ENCODE results near the gene ITPR1.

The ITPR1 gene

DNA sequence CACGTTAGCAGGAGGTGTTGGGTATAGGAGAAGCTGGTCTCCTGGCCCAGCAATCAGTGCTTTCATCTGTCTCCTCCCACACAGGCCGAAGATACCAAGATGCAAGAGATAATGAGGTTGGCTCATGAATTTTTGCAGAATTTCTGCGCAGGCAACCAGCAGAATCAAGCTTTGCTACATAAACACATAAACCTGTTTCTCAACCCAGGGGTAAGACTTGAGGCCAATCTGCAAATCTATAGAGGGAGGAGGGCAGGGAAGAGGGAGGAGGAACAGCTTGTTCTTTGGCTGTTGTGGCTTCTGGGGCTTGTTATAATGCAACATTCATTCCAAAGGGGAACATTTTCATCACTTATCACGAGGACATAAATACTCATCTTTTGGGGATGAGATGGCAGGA, 195.3 kb downstream of the ITPR1 start:
- no peak for TF ChIP-seq SPI1 (IDR thresholded peaks at IDR 0.05; ENCODE audit: borderline replicate concordance, low read depth)
- TF ChIP-seq CTCF (IDR thresholded peaks at IDR 0.05; ENCODE audit: insufficient read depth, low read length) = no peak
- no peak for TF ChIP-seq GABPA (IDR thresholded peaks at IDR 0.05; ENCODE audit: low read depth)
- no peak for TF ChIP-seq POLR2AphosphoS5 (IDR thresholded peaks at IDR 0.05; ENCODE audit: low read depth)
- TF ChIP-seq, protein P1, sequence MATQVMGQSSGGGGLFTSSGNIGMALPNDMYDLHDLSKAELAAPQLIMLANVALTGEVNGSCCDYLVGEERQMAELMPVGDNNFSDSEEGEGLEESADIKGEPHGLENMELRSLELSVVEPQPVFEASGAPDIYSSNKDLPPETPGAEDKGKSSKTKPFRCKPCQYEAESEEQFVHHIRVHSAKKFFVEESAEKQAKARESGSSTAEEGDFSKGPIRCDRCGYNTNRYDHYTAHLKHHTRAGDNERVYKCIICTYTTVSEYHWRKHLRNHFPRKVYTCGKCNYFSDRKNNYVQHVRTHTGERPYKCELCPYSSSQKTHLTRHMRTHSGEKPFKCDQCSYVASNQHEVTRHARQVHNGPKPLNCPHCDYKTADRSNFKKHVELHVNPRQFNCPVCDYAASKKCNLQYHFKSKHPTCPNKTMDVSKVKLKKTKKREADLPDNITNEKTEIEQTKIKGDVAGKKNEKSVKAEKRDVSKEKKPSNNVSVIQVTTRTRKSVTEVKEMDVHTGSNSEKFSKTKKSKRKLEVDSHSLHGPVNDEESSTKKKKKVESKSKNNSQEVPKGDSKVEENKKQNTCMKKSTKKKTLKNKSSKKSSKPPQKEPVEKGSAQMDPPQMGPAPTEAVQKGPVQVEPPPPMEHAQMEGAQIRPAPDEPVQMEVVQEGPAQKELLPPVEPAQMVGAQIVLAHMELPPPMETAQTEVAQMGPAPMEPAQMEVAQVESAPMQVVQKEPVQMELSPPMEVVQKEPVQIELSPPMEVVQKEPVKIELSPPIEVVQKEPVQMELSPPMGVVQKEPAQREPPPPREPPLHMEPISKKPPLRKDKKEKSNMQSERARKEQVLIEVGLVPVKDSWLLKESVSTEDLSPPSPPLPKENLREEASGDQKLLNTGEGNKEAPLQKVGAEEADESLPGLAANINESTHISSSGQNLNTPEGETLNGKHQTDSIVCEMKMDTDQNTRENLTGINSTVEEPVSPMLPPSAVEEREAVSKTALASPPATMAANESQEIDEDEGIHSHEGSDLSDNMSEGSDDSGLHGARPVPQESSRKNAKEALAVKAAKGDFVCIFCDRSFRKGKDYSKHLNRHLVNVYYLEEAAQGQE (IDR thresholded peaks at IDR 0.05; ENCODE audit: insufficient replicate concordance, low read depth) = no peak

GRCh38 chr3:4689021-4689420, 195.9 kb downstream of the ITPR1 start:
- Histone ChIP-seq H3K27me3 (ENCODE audit: insufficient read depth, poor library complexity, severe bottlenecking) (no peaks in the 10 kb centered on the region), H3K27ac (replicated peaks) (no peak overlapping the region), H3K4me3 (replicated peaks; ENCODE audit: insufficient read depth, low read length) (no peak overlapping the region)
- TF ChIP-seq CTCF (IDR thresholded peaks at IDR 0.05; ENCODE audit: insufficient read depth, low read length) (no peak), GABPA (IDR thresholded peaks at IDR 0.05; ENCODE audit: low read depth) (no peak), POLR2AphosphoS5 (IDR thresholded peaks at IDR 0.05; ENCODE audit: low read depth) (no peak), SPI1 (IDR thresholded peaks at IDR 0.05; ENCODE audit: borderline replicate concordance, low read depth) (no peak)
- TF ChIP-seq, protein P1 (IDR thresholded peaks at IDR 0.05; ENCODE audit: insufficient replicate concordance, low read depth) = no peak
- no peak for DNase-seq (ENCODE audit: low read depth in 1 of 2, low spot score in 1 of 2)

More for the DNA sequence above, 195.3 kb downstream of the ITPR1 start:
- Histone ChIP-seq H3K27me3 (ENCODE audit: insufficient read depth, poor library complexity, severe bottlenecking) (no peaks in the 10 kb centered on the region), H3K4me3 (replicated peaks; ENCODE audit: insufficient read depth, low read length) (no peak overlapping the region), H3K27ac (replicated peaks) (no peak overlapping the region)
- no peak for DNase-seq (ENCODE audit: low read depth in 1 of 2, low spot score in 1 of 2)

DNA sequence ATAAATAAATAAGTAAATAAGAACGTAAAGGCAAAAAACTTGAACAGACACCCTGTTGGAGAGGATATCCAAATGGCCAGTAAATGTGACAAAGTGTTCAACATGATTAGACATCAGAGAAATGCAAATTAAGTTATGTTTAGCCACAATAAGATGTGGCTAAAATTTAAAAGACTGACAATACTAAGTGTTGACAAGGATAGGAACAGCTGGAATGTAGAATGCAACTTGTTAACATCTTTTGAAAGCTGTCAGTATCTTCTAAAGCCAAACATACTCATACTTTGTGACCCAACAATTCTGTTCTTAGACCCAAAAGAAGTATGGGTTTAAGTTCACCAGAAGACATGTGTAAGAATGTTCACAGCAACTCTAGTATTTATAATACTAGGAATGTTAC, 197.1 kb downstream of the ITPR1 start:
- DNase-seq (ENCODE audit: low read depth in 1 of 2, low spot score in 1 of 2) = no peak
- Histone ChIP-seq H3K27me3 (ENCODE audit: insufficient read depth, poor library complexity, severe bottlenecking) (no peaks in the 10 kb centered on the region), H3K4me3 (replicated peaks; ENCODE audit: insufficient read depth, low read length) (no peak overlapping the region), H3K27ac (replicated peaks) (no peak overlapping the region)
- TF ChIP-seq, protein P1 (IDR thresholded peaks at IDR 0.05; ENCODE audit: insufficient replicate concordance, low read depth) = no peak
- no peak for TF ChIP-seq GABPA (IDR thresholded peaks at IDR 0.05; ENCODE audit: low read depth)

GRCh38 chr3:4693620-4694019, 200.5 kb downstream of the ITPR1 start:
- H3K4me3 ChIP-seq (replicated peaks; ENCODE audit: insufficient read depth, low read length) = no peak overlapping the region
- no peaks in the 10 kb centered on the region for H3K27me3 ChIP-seq (ENCODE audit: insufficient read depth, poor library complexity, severe bottlenecking)
- no peak overlapping the region for H3K27ac ChIP-seq (replicated peaks)
- DNase-seq (ENCODE audit: low read depth in 1 of 2, low spot score in 1 of 2) = no peak
- TF ChIP-seq, protein P1 (IDR thresholded peaks at IDR 0.05; ENCODE audit: insufficient replicate concordance, low read depth) = no peak
- TF ChIP-seq GABPA (IDR thresholded peaks at IDR 0.05; ENCODE audit: low read depth) (no peak), CTCF (IDR thresholded peaks at IDR 0.05; ENCODE audit: insufficient read depth, low read length) (no peak), POLR2AphosphoS5 (IDR thresholded peaks at IDR 0.05; ENCODE audit: low read depth) (no peak), SPI1 (IDR thresholded peaks at IDR 0.05; ENCODE audit: borderline replicate concordance, low read depth) (no peak)

All from HL-60 (cell line).